A549 (cell line): ENCODE measurements around the gene HIVEP3.

Source experiments
- CBX8 ChIP-seq: fragments of 200-600 bp; sonication (generic); IDR thresholded peaks from 2 replicates; pipeline ENCODE4 v1.6.1; 2016
- CHD2 ChIP-seq: fragments of 150-350 bp; IDR thresholded peaks from 2 replicates; pipeline ENCODE4 v1.6.1; 2014; ENCODE audit warnings: low read length; ENCODE audit not compliant: partially characterized antibody
- EP300 ChIP-seq, 2 experiments: fragments of >200 bp; sonication (Bioruptor Twin); formaldehyde crosslinking; IDR thresholded peaks; 2 replicates in 1 of 2; 3 replicates in 1 of 2; pipeline ENCODE4 v1.6.1; 2016 to 2017
- ESRRA ChIP-seq: fragments of 150-350 bp; IDR thresholded peaks from 2 replicates; pipeline ENCODE4 v1.6.1; 2014; ENCODE audit warnings: mild to moderate bottlenecking, low read length, borderline replicate concordance
- MAFK ChIP-seq: fragments of 450-650 bp; IDR thresholded peaks from 2 replicates; pipeline ENCODE4 v1.6.1; 2014; ENCODE audit not compliant: partially characterized antibody
- MAX ChIP-seq: IDR thresholded peaks from 2 replicates; pipeline ENCODE4 v1.6.1; 2012
- PHF8 ChIP-seq: fragments of 200-600 bp; sonication (generic); IDR thresholded peaks from 2 replicates; pipeline ENCODE4 v1.6.1; 2016; ENCODE audit warnings: low read depth, mild to moderate bottlenecking, antibody characterized with exemption, moderate library complexity, borderline replicate concordance
- RAD21 ChIP-seq, 2 experiments: fragments of >200 bp in 1 of 2; sonication (Bioruptor Twin) in 1 of 2; formaldehyde crosslinking in 1 of 2; IDR thresholded peaks in 1 of 2; conservative IDR thresholded peaks in 1 of 2; 2 replicates in 1 of 2; 3 replicates in 1 of 2; pipeline ENCODE4 v1.6.1; 2012 to 2018; ENCODE audit warnings: inconsistent platforms in 1 of 2
- TF ChIP-seq, protein P1 (sequence below): fragments of >200 bp; sonication (Bioruptor Twin); formaldehyde crosslinking; IDR thresholded peaks from 3 replicates; pipeline ENCODE4 v1.5.1; 2016

DNA sequence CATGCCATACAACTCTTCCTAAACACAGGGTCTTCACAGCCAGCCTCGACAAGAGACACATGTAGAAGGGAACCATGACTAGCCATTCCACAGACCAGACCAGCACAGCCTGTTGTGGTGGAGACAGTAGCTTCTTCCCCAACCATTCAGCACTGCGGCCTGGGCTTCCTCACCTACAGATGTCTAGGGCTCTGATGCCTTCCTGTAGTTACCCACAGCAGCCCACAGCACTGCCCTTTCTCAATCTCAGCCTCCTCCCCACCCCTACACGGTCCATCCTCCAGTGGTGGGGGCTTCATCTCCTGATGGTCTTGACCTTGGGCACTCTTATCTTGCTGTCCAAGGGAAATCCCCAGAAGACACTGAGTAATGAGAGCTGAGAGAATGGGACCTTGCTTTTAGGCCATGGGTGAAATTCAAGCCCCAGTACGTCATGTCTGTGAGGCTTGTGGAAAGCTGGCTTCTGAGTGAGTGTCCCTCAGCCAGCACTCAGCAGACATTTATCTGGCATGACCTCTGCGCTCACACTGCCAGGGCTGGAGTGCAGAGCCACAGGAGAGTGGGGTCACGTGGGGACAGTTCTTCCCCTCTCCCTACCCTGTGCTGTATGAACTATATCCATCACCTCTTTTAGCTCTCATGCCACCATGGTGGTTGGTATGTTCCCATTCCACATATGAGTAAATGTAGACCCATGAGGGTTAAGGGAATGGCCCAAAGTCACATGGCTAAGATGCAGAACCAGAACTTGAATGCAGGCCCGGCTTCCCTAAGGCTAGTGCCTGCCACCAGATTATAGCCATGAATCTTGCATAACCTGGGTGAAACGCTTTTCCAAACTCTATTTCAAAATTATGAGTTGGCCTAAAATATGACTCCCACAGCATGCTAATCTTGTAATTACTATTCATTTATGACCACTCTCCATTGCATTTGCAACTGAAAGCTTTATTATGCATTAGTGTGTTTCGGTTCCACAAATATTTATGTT, 104.7 kb downstream of the HIVEP3 start:
- TF ChIP-seq RAD21 (conservative IDR thresholded peaks at IDR 0.05 in 1 of 2, IDR thresholded peaks at IDR 0.05 in 1 of 2) (no peak), MAFK (no peak), ESRRA (no peak), CHD2 (no peak), PHF8 (no peak), MAX (no peak), EP300 (IDR thresholded peaks at IDR 0.05) (no peak), CBX8 (no peak)
- TF ChIP-seq, protein P1, sequence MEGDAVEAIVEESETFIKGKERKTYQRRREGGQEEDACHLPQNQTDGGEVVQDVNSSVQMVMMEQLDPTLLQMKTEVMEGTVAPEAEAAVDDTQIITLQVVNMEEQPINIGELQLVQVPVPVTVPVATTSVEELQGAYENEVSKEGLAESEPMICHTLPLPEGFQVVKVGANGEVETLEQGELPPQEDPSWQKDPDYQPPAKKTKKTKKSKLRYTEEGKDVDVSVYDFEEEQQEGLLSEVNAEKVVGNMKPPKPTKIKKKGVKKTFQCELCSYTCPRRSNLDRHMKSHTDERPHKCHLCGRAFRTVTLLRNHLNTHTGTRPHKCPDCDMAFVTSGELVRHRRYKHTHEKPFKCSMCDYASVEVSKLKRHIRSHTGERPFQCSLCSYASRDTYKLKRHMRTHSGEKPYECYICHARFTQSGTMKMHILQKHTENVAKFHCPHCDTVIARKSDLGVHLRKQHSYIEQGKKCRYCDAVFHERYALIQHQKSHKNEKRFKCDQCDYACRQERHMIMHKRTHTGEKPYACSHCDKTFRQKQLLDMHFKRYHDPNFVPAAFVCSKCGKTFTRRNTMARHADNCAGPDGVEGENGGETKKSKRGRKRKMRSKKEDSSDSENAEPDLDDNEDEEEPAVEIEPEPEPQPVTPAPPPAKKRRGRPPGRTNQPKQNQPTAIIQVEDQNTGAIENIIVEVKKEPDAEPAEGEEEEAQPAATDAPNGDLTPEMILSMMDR, result no peak
